Measurements from ENCODE around the gene ARHGAP32.
"Not testable (repeated sequence)": the region's sequence is repeated elsewhere in the genome, so short reads cannot be mapped to it uniquely, and the experiment has no call there.

ARHGAP32 gene

DNA sequence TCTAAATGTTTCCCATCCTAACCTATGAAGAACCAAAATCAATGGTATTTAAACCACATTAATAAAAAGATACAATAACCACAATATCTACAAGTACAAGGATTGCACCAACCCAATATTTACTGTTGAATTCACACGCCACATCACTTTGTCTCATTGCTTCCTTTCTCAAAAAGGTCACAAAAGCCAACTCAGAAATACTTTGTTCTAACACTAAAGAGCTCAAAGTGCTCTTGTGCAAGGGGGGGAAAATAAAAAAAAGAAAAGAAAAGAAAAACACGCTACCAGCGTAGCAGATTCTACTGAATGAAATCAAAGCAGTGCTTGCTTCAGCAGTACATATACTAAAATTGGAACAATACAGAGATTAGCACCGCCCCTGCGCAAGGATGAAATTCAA lies 10.5 kb upstream of the ARHGAP32 start:
- no peak for DNase-seq

DNA sequence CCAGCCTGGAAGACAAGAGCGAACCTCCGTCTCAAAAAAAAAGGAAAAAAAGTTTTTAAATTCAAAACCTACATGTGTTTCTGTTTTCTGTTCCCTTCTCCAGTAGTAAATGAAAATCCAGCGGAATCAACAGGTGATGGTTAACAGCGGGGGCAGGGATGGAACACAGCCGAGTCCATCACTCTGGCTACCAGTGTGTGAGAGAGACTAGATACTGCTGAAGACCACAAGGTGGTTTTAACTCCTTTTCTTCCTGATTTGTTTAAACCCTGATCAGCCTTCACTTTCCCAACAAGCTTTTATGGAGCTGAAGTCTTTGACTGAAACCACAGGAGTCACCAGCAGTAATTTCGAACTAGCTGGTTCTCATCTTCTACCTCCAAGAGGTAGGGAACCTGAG lies 3.6 kb upstream of the ARHGAP32 start:
- DNase-seq = no peak

DNA sequence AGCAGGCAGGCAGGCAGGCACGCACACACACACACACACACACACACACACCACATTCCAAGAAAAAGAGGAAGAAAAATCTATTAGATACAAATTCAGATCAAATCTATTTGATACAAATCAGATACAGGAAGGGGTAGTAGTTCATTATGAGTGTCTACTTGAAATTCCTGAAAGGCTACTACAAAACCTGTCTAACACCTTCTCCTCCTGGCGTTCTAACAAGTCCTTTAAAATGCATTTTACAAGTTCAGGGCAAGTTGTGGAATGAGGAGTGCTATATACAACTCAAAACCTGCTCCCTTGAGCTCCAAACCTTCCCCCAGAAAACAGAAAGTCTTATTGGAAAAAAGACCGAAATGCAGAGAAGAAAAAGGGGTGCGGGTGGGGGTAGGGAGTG lies 476 bp downstream of the ARHGAP32 start:
- no peak for DNase-seq

DNA sequence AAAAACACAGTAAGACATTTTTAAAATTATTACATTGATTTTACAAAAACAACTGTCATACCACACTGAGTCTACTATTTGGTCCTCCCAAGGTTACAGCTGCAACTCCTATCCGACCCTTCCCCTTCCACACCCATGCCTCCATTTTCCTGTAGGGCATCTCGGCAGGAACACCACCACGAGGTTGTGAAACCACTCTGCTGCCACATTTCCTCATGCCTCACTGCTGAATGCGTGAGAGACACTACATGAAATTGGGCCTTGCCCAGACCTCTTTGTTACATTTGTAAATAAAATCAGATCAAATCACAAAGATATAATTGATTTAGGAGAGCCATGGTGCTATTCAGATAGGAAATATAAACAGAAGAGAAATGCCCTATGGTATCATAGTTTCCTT lies 2.0 kb downstream of the ARHGAP32 start:
- no peak for DNase-seq

DNA sequence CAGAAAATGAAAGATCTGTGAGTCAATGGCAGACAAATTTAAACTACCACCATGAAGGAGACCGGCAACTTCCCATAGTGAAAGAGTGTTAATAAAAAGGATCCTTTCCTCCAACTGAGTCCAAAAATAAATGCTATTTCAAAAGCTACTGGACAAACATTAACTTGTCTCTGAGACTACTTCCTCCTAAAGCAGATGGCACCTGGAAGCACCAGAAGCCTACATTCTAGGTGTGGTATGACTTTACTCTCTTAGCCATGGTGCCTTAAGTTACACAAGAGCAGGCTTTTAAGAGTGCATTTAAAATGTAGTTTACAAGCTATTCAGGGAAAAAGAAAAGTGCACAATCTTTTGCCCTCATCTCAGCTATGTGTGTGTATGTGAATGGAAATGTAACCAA lies 2.5 kb downstream of the ARHGAP32 start:
- DNase-seq = no peak

DNA sequence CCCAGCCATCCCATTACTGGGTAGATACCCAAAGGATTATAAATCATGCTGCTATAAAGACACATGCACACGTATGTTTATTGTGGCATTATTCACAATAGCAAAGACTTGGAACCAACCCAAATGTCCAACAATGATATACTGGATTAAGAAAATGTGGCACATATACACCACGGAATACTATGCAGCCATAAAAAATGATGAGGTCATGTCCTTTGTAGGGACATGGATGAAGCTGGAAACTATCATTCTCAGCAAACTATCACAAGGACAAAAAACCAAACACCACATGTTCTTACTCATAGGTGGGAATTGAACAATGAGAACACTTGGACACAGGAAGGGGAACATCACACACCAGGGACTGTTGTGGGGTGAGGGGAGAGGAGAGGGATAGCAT lies 7.0 kb downstream of the ARHGAP32 start:
- DNase-seq = not testable (repeated sequence)

DNA sequence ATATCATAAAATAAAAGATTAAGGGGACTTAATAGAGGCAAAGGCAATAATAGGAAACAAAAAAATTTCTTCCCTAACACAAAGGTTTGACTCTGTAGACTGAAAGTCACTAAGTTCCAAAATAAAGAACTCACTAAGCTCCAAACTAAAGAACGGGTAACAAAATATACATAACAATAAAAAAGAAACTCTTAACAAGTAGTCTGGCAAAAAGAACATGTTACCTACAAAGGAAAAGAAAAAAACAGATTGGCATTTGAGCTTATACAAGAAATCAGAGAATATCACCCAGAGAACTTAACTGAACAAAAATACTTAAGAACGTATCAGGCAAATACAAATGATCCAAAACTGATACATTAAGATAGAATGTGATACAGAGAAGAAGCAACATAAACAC lies 7.5 kb downstream of the ARHGAP32 start:
- no peak for DNase-seq

DNA sequence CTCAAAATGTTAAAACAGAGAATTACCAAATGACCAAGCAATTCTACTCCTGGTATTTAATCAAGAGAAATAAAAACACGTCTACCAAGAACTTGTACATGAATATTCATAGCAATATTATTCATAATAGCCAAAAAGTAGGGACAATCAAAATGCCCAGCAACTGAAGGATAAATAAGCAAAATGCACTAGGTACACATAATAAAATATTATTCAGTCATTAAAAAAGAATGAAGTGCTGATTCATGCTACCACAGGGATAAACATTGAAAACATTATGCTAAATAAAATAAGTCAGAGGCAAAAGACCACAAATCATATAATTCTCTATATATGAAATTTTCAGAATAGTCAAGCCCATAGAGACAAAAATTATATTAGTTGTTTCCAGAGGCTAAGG lies 24.8 kb downstream of the ARHGAP32 start:
- DNase-seq = no peak

DNA sequence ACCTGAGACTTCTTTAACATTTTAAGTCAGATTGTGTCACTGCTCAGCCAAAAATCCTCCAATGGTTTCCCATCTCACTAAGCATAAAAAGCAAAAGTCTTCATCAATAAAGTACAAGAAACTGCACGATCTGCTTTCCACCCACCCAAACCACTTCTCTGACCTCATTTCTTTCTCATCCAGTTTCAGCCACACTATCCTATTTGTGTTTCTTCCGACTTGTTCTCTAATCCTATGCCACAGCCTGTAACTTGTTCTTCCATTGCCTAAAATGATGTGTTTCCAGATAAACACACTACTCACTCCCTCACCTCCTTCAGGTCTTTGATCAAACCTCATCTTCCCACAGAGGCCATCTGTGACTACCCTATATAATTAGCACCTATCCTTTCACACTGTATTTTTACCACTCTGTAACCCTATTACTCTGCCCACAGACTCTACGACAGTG lies 28.4 kb downstream of the ARHGAP32 start:
- no peak for DNase-seq

DNA sequence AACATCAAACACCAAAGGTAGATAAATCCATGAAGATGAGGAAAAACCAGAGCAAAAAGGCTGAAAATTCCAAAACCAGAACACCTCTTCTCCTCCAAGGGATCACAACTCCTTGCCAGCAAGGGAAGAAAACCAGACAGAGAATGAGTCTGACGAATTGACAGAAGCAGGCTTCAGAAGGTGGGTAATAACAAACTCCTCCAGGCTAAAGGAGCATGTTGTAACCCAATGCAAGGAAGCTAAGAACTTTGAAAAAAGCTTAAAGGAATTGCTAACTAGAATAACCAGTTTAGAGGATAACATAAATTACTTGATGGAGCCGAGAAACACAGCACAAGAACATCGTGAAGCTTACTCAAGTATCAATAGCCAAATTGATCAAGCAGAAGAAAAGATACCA lies 35.0 kb downstream of the ARHGAP32 start:
- DNase-seq = not testable (repeated sequence)

DNA sequence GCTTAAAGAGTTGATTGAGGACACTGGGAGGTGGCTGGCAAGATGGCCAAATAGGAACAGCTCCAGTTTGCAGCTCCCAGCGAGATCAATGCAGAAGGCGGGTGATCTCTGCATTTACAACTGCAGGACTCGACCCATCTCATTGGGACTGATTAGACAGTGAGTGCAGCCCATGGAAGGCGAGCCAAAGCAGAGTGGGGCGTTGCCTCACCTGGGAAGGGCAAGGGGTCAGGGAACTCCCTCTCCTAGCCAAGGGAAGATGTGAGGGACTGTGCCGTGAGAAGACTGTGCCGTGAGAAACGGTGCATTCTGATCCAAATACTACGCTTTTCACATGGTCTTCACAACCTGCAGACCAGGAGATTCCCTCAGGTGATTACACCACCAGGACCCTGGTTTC lies 36.4 kb downstream of the ARHGAP32 start:
- DNase-seq = no peak

DNA sequence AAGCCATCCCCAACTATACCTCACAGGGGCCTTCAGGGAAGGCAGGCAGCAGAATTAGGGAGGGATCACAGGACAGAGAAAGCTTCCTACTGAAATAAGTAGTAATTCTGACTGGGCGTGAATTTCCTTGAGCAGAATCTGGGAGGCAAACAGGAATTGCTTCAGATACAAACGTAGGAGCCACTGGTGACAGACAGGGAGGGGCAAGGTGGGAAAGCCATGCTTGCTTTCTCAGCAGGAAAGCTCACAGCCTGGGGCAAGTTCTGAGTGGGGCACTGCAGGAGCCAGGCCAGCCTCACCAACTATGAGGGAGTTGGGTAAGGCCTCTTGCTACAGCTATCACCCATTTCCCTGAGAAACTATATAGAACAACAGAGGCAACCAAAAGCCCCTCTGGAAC lies 43.6 kb downstream of the ARHGAP32 start:
- no peak for DNase-seq

DNA sequence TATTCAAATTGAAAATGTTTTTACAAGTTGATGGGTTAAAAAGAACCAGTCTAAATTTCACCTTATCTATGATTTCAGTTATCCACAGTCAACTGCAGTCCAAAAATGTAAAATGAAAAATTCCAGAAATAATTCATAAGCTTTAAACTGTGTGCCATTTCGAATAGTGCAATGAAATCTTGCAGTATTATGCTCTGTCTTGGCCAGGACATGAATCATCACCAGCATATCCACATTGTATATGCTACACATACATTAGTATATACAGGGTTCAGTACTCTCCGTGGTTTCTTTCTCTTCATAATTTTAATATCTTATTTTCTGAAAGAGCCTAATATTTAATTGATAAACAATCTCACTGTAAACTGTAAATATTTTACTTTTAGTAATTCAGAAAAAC lies 45.9 kb downstream of the ARHGAP32 start:
- no peak for DNase-seq

DNA sequence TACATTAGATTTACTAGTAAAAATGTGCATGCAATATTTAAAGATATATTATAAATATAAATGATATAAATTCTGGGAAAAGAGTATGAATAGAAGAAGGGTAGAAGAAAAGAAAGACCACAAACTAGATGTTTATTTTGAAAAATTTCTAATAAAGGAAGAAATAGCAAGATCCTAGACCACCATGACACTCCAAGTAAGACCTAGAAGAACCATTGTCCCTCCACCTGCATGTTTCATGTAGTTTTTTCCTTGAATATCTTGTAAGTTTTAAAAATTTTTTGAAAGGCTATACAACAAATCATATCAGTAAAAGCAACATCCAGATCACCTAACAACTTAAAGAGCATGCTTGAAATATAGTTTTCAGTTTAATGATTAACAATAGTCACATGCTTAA lies 46.8 kb downstream of the ARHGAP32 start:
- no peak for DNase-seq

DNA sequence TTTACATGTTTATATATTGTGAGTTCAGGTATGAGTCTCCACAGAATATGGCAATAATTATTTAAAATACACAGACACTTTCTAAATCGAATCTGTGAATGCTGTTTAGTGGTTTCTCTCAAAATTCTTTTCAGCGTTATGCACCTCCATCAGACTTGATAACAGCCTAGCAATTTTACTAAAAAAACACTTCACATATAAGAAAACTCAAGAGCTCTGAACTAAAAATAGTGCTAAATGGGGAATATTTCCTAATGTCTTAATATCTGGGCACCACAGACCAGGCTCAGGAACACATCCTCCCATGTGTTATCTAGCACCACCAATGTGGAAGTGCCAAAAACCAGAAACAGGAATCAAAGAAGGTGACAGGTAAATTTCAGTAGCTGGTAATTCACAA lies 47.9 kb downstream of the ARHGAP32 start:
- DNase-seq = no peak

DNA sequence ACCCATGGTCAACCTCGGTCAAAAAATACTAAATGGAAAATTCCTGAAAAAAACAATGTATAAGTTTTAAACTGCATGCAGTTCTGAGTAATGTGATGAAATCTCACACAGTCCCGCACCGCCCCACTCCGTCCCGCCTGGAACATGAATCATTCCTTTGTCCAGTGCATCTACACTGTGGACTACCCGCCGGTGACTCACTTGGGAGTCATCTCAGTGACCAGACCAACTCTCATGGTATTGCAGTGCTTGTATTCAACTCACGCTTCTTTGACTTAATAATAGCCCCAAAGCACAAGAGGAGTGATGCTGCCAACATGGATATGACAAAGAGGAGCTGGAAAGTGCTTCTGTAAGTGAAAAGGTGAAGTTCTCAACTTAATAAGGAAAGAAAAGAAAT lies 48.8 kb downstream of the ARHGAP32 start:
- peak in 44 of 56 donors; percentile 1 to 93 (median 28) for DNase-seq

DNA sequence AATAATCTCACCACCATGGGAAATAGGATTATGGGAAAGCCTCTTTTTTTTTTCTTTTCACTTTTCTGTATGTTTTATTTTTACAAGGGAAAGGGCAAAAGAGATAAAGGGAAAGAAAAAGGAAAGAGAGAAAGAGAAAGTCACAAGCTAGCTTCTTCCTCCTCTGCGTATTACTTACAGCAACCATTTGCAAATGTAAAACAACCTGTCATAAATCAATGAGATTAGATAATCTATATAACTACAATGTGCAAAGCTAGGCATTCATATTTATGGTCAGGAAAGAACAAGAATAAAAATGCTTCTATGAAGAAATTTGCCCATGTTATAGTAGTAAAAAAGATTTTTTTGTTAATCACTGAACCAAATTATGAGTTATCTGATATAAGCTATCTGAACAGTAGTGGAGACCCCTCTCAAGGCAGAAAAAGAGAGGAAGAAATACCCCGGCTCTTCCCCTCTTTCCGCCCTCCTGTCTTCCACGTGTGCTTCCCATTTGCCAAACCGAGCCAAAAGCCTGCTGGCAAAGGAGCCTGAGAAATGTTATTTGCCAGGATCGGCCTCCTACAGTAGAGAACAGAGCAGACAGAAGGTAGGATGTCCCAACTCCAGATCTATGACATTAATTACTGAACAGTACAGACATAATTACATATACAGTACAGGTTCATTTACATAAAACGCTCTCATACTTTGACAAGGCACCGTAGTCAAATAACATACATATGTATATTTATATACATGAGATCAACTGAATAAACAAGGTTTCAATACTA lies 50.2 kb downstream of the ARHGAP32 start:
- DNase-seq = no peak

DNA sequence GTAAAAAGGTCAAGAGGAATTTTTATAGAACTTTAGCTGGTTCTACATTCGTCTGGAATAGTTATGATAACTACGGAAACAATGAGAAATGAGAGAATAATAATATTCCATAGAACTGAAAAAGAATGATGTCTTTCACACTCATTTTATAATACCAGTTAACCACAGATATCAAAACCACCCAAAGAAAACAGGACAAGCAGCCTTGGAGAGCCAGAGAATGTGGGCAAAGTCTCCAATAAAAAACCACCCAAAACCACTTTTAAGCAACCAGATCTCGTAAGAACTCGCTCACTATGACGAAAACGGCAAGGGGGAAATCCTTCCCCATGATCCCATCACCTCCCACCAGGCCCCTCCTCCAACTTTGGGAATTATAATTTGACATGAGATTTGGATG lies 60.8 kb downstream of the ARHGAP32 start:
- no peak for DNase-seq

DNA sequence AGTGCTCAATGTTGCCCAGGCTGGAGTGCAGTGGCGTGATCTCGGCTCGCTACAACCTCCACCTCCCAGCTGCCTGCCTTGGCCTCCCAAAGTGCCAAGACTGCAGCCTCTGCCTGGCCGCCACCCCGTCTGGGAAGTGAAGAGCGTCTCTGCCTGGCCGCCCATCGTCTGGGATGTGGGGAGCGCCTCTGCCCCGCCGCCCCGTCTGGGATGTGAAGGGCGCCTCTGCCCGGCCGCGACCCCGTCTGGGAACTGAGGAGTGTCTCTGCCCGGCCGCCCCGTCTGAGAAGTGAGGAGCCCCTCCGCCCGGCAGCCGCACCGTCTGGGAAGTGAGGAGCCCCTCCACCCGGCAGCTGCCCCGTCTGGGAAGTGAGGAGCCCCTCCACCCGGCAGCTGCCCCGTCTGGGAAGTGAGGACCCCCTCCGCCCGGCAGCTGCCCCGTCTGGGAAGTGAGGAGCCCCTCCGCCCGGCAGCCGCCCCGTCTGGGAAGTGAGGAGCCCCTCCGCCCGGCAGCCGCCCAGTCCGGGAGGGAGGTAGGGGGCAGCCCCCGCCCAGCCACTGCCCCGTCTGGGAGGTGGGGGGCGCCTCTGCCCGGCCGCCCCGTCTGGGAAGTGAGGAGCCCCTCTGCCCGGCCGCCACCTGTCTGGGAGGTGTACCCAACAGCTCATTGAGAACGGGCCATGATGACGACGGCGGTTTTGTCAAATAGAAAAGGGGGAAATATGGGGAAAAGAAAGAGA lies 63.1 kb downstream of the ARHGAP32 start:
- DNase-seq = not testable (repeated sequence)

DNA sequence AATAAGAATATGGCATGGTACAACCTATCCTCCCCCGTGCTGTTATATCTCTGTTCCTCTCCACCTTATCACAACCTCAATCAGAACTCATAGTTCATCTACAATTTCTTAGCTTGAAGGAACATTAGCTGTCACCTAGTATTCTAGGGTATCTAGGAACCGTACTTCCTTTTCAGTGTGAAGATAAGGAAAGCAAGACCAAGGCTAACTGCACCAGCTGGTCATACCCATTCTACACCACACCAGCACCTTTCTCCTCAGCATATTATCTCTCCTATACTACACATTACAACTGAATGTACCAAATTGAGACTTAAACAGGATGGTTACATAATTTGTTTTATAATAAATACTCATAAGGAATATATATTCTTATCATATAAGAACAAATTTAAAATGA lies 73.1 kb downstream of the ARHGAP32 start:
- DNase-seq = no peak

DNA sequence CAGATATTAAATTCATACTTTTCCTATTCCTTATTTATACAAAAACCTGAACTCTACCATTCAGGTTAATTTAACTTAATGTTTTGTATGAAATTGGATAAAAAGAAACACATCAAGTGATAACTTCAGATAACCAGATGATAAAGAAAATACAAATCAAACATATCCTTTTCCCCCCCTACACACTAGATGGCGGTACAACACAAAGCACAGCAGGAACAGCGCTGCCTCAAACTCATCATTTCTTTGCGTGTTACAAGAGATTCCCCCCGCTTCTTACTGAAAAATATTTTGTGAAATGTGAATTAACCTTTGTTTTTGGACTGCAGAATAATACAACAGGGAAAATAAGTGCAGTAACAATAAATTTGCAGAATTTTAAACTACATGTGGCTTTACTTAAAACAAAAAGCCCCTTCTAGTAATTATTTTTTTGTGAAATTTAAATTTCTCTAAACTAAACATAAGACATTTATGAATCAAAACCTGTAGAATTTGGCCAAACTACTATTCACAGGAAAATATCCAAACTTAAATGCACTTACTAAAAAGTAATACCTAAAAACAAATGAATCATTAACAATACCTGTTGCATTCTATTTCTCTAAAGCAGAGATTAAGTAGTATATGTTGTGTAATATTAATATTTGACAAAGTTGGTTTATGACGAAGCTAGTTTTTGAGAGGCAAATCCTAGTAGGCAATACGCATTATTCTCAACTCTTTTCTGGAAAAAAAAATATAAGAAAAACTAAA lies 74.4 kb downstream of the ARHGAP32 start:
- peak in 34 of 56 donors; percentile 1 to 62 (median 8) for DNase-seq

All from nucleus accumbens (tissue), 56 donors.